KMS-11 (cell line): ENCODE data around the gene ZNF618.

Source experiments
- H2AFZ ChIP-seq: fragments of 200-600 bp; sonication (generic); 2 replicates; pipeline ENCODE4 v1.6.1; 2016; ENCODE audit warnings: antibody characterized with exemption, mixed run types, low read depth
- H3K27ac ChIP-seq: fragments of 200-600 bp; sonication (generic); 2 replicates; pipeline ENCODE4 v1.6.1; 2016; ENCODE audit warnings: mild to moderate bottlenecking, mixed run types
- H3K27me3 ChIP-seq: fragments of 200-600 bp; sonication (generic); 2 replicates; pipeline ENCODE4 v1.6.1; 2017; ENCODE audit warnings: mild to moderate bottlenecking, low read depth, mixed run types, moderate library complexity; ENCODE audit not compliant: insufficient read depth
- H3K36me3 ChIP-seq: fragments of 200-600 bp; sonication (generic); 2 replicates; pipeline ENCODE4 v1.6.1; 2017; ENCODE audit warnings: mild to moderate bottlenecking, mixed run types; ENCODE audit not compliant: insufficient read depth
- H3K4me1 ChIP-seq: fragments of 200-600 bp; sonication (generic); 2 replicates; pipeline ENCODE4 v1.6.1; 2016; ENCODE audit warnings: mild to moderate bottlenecking, low read depth, mixed run types; ENCODE audit not compliant: poor library complexity, severe bottlenecking
- H3K4me2 ChIP-seq: fragments of 200-600 bp; sonication (generic); 2 replicates; pipeline ENCODE4 v1.7.0; 2016; ENCODE audit warnings: mild to moderate bottlenecking, mixed run types
- H3K4me3 ChIP-seq: fragments of 200-600 bp; sonication (generic); IDR thresholded peaks from 2 replicates; pipeline ENCODE4 v1.6.1; 2017; ENCODE audit warnings: low read depth, low read length, mixed read lengths; ENCODE audit not compliant: insufficient read depth
- H3K79me2 ChIP-seq: fragments of 200-600 bp; sonication (generic); 2 replicates; pipeline ENCODE4 v1.6.1; 2016; ENCODE audit warnings: low read depth, mixed run types; ENCODE audit not compliant: insufficient read depth
- H3K9ac ChIP-seq: fragments of 200-600 bp; sonication (generic); 2 replicates; pipeline ENCODE4 v1.6.1; 2016; ENCODE audit warnings: mild to moderate bottlenecking, mixed run types
- H4K20me1 ChIP-seq: fragments of 200-600 bp; sonication (generic); 2 replicates; pipeline ENCODE4 v1.6.1; 2016; ENCODE audit warnings: mild to moderate bottlenecking, mixed run types; ENCODE audit not compliant: insufficient read depth
- CTCF ChIP-seq: fragments of 200-600 bp; sonication (generic); conservative IDR thresholded peaks from 2 replicates; pipeline ENCODE4 v1.6.1; 2017; ENCODE audit warnings: low read depth, mild to moderate bottlenecking, antibody characterized with exemption, low read length, moderate library complexity, mixed read lengths

Gene ZNF618

GRCh38 chr9:113907282-113907681 lies 31.2 kb downstream of the ZNF618 start:
- no peaks in the 10 kb centered on the region for H3K79me2 ChIP-seq
- no peak overlapping the region for H3K27ac ChIP-seq
- no peak overlapping the region for H3K4me3 ChIP-seq
- no peak overlapping the region for H3K4me2 ChIP-seq
- H3K36me3 ChIP-seq = no peaks in the 10 kb centered on the region
- H3K9ac ChIP-seq = no peak overlapping the region
- peaks cover 19% of the 10 kb centered on the region for H3K4me1 ChIP-seq
- TF ChIP-seq CTCF = no peak
- H2AFZ ChIP-seq = no peak overlapping the region
- no peaks in the 10 kb centered on the region for H4K20me1 ChIP-seq
- H3K27me3 ChIP-seq = no peaks in the 10 kb centered on the region

GRCh38 chr9:113909421-113909820 lies 33.3 kb downstream of the ZNF618 start:
- no peak for TF ChIP-seq CTCF
- H3K4me3 ChIP-seq = no peak overlapping the region
- H4K20me1 ChIP-seq = no peaks in the 10 kb centered on the region
- H3K79me2 ChIP-seq = no peaks in the 10 kb centered on the region
- no peak overlapping the region for H3K9ac ChIP-seq
- H3K4me1 ChIP-seq = peaks cover 19% of the 10 kb centered on the region
- no peak overlapping the region for H3K27ac ChIP-seq
- H3K36me3 ChIP-seq = no peaks in the 10 kb centered on the region
- H3K27me3 ChIP-seq = no peaks in the 10 kb centered on the region
- no peak overlapping the region for H3K4me2 ChIP-seq
- no peak overlapping the region for H2AFZ ChIP-seq

GRCh38 chr9:113910036-113910639 lies 34.0 kb downstream of the ZNF618 start:
- H3K9ac ChIP-seq = no peak overlapping the region
- H3K4me3 ChIP-seq = no peak overlapping the region
- H3K36me3 ChIP-seq = no peaks in the 10 kb centered on the region
- H3K27ac ChIP-seq = no peak overlapping the region
- H3K79me2 ChIP-seq = no peaks in the 10 kb centered on the region
- no peak overlapping the region for H2AFZ ChIP-seq
- no peaks in the 10 kb centered on the region for H3K27me3 ChIP-seq
- H4K20me1 ChIP-seq = no peaks in the 10 kb centered on the region
- no peak overlapping the region for H3K4me2 ChIP-seq
- H3K4me1 ChIP-seq = peaks cover 19% of the 10 kb centered on the region
- no peak for TF ChIP-seq CTCF

GRCh38 chr9:113911850-113912557 lies 35.9 kb downstream of the ZNF618 start:
- H3K27ac ChIP-seq = no peak overlapping the region
- no peak overlapping the region for H2AFZ ChIP-seq
- no peaks in the 10 kb centered on the region for H3K36me3 ChIP-seq
- TF ChIP-seq CTCF = no peak
- H3K4me2 ChIP-seq = no peak overlapping the region
- peaks cover 6% of the 10 kb centered on the region for H3K4me1 ChIP-seq
- no peaks in the 10 kb centered on the region for H3K79me2 ChIP-seq
- no peaks in the 10 kb centered on the region for H4K20me1 ChIP-seq
- no peak overlapping the region for H3K4me3 ChIP-seq
- H3K9ac ChIP-seq = no peak overlapping the region
- H3K27me3 ChIP-seq = no peaks in the 10 kb centered on the region
